Astrocyte of the cerebellum (primary cell): ENCODE data around the gene PORCN.

ENCODE experiments used
- DNase-seq: peaks from one replicate; pipeline ENCODE4 v3.0.0-alpha.2; 2011; ENCODE audit warnings: low read depth
- H3K4me3 ChIP-seq: 2 replicates; pipeline ENCODE4 v1.5.1; 2011; ENCODE audit warnings: mild to moderate bottlenecking, low read depth, low read length, moderate library complexity
- CTCF ChIP-seq: IDR thresholded peaks from 2 replicates; pipeline ENCODE4 v1.5.1; 2012; ENCODE audit warnings: low read length, low read depth, moderate library complexity, mild to moderate bottlenecking; ENCODE audit errors: missing control alignments
- in situ Hi-C: cut with HindIII; loops from 2 replicates; pipeline ENCODE4 v1.10.0; 2017; ENCODE audit warnings: low sequenced_read_pairs

Gene PORCN

GRCh38 chrX:48508400-48509244, at the start of gene PORCN:
Gene PORCN (plus strand): TSS chrX:48508992. CDS start chrX:48509821, 829 bp downstream.
- H3K4me3 ChIP-seq = peak within 1 kb of the TSS; percentile 54
- no peak for DNase-seq
- in situ Hi-C loops = no loop called here

GRCh38 chrX:48459483-48459882, 49.3 kb upstream of the PORCN start:
- no peak for DNase-seq
- no peak for TF ChIP-seq CTCF
- in situ Hi-C loops = no loop called here
- H3K4me3 ChIP-seq = no peak overlapping the region

More at GRCh38 chrX:48508400-48509244, at the start of gene PORCN:
- no peak for TF ChIP-seq CTCF

- no peak for DNase-seq
- H3K4me3 ChIP-seq = no peak overlapping the region
- no peak for TF ChIP-seq CTCF
- in situ Hi-C loops = no loop called here
Observed at GRCh38 chrX:48460031-48460430, 48.8 kb upstream of the PORCN start.

- in situ Hi-C loops = no loop called here
- no peak for TF ChIP-seq CTCF
- no peak for DNase-seq
- H3K4me3 ChIP-seq = no peak overlapping the region
Observed at GRCh38 chrX:48460606-48461005, 48.2 kb upstream of the PORCN start.

GRCh38 chrX:48461830-48462229, 47.0 kb upstream of the PORCN start:
- no peak for DNase-seq
- in situ Hi-C loops = no loop called here
- no peak overlapping the region for H3K4me3 ChIP-seq
- no peak for TF ChIP-seq CTCF

- no peak overlapping the region for H3K4me3 ChIP-seq
- TF ChIP-seq CTCF = no peak
- in situ Hi-C loops = no loop called here
- peak; percentile 68 for DNase-seq
Observed at GRCh38 chrX:48465336-48465933, 43.4 kb upstream of the PORCN start.
